Vagina (tissue), 2 donors: ENCODE measurements around the gene RUNDC1.

Experiments used
- CTCF ChIP-seq, 3 experiments: fragments of 450-650 bp in 2 of 3; fragments of 200-600 bp in 1 of 3; sonication (generic) in 1 of 3; IDR thresholded peaks; one replicate each; pipeline ENCODE4 v1.5.1; 2017 to 2019; ENCODE audit warnings: antibody characterized with exemption in 3 of 3, mild to moderate bottlenecking in 2 of 3, moderate library complexity in 2 of 3
- POLR2A ChIP-seq, 2 donors: fragments of 450-650 bp; IDR thresholded peaks; one replicate each; pipeline ENCODE4 v1.6.1; 2017; ENCODE audit warnings: antibody characterized with exemption in 2 of 2, mild to moderate bottlenecking in 2 of 2, moderate library complexity in 2 of 2
- POLR2AphosphoS5 ChIP-seq, 2 donors: sonication (generic); formaldehyde crosslinking; IDR thresholded peaks; one replicate each; pipeline ENCODE4 v1.9.0; 2017; ENCODE audit warnings: antibody characterized with exemption in 2 of 2, mild to moderate bottlenecking in 2 of 2, low read depth in 1 of 2; ENCODE audit not compliant: insufficient read depth in 1 of 2

- no peak for TF ChIP-seq CTCF (IDR thresholded peaks at IDR 0.05)
- TF ChIP-seq POLR2A (IDR thresholded peaks at IDR 0.05): no peak
- no peak for TF ChIP-seq POLR2AphosphoS5 (IDR thresholded peaks at IDR 0.05; ENCODE audit: insufficient read depth in 1 of 2, low read depth in 1 of 2)
These were observed 18.7 kb downstream of the RUNDC1 start for GRCh38 chr17:42999003-42999525.
